NCI-H128 (cell line): ENCODE data around the gene ZC2HC1C.
"Not testable (repeated sequence)": the region's sequence is repeated elsewhere in the genome, so short reads cannot be mapped to it uniquely, and the experiment has no call there.

ENCODE experiments used
- DNase-seq: peaks from one replicate; lab custom pipeline; 2025; ENCODE audit not compliant: unreplicated experiment; lab: John Stamatoyannopoulos, UW

The ZC2HC1C gene

GRCh38 chr14:75091251-75091650, 21.8 kb downstream of the ZC2HC1C start:
- no peak for DNase-seq

GRCh38 chr14:75092698-75093097, 23.3 kb downstream of the ZC2HC1C start:
- DNase-seq = no peak

GRCh38 chr14:75094896-75095295, 25.5 kb downstream of the ZC2HC1C start:
- no peak for DNase-seq

GRCh38 chr14:75095690-75096089, 26.2 kb downstream of the ZC2HC1C start:
- DNase-seq = no peak

- DNase-seq = no peak
Observed at GRCh38 chr14:75096959-75097358, 27.5 kb downstream of the ZC2HC1C start.

- DNase-seq = no peak
Observed at GRCh38 chr14:75098212-75098611, 28.8 kb downstream of the ZC2HC1C start.

GRCh38 chr14:75098682-75099081, 29.2 kb downstream of the ZC2HC1C start:
- DNase-seq = no peak

GRCh38 chr14:75101491-75101890, 32.0 kb downstream of the ZC2HC1C start:
- no peak for DNase-seq

GRCh38 chr14:75107186-75107585, 37.7 kb downstream of the ZC2HC1C start:
- no peak for DNase-seq

- DNase-seq = no peak
Observed at GRCh38 chr14:75109877-75110276, 40.4 kb downstream of the ZC2HC1C start.

GRCh38 chr14:75113932-75114539, 44.6 kb downstream of the ZC2HC1C start:
- no peak for DNase-seq

GRCh38 chr14:75119056-75119455, 49.6 kb downstream of the ZC2HC1C start:
- DNase-seq = no peak

- no peak for DNase-seq
Observed at GRCh38 chr14:75120541-75121291, 51.3 kb downstream of the ZC2HC1C start.

GRCh38 chr14:75121552-75121951, 52.1 kb downstream of the ZC2HC1C start:
- DNase-seq = no peak

GRCh38 chr14:75123991-75124390, 54.5 kb downstream of the ZC2HC1C start:
- no peak for DNase-seq

GRCh38 chr14:75125617-75126016, 56.2 kb downstream of the ZC2HC1C start:
- DNase-seq = no peak

- no peak for DNase-seq
Observed at GRCh38 chr14:75126121-75126544, 56.7 kb downstream of the ZC2HC1C start.

- DNase-seq = peak; percentile 60
Observed at GRCh38 chr14:75126679-75127473, 57.4 kb downstream of the ZC2HC1C start, which contains the start of gene NEK9. NEK9 (minus strand) TSS chr14:75127048; CDS start chr14:75126921, 127 bp downstream.

GRCh38 chr14:75127474-75127820, 58.0 kb downstream of the ZC2HC1C start:
- DNase-seq = not testable (repeated sequence)

- DNase-seq = no peak
Observed at GRCh38 chr14:75127903-75128595, 58.6 kb downstream of the ZC2HC1C start.

- no peak for DNase-seq
Observed at GRCh38 chr14:75128596-75128990, 59.2 kb downstream of the ZC2HC1C start.
